GM10248 (cell line): Measurements from ENCODE around the gene PSMG2.
A peak's percentile ranks its signal among the peaks of the same experiment; 100 is the strongest.

Experiments used
- CTCF ChIA-PET: fragments of 300-600 bp; sonication (Branson Sonifier 250); formaldehyde crosslinking; extraction: SDS; loops from one replicate; lab custom pipeline; 2021; ENCODE audit warnings: antibody characterized with exemption; lab: Yijun Ruan, JAX
- POLR2A ChIA-PET: fragments of 350-650 bp; sonication (Branson Sonifier 250); formaldehyde crosslinking; extraction: SDS; loops from one replicate; lab custom pipeline; 2020; ENCODE audit warnings: antibody characterized with exemption; lab: Yijun Ruan, JAX
- DNase-seq: peaks from one replicate; pipeline ENCODE4 v3.0.0; 2012; ENCODE audit errors: extremely low spot score
- CTCF ChIP-seq: IDR thresholded peaks from 2 replicates; pipeline ENCODE4 v1.5.1; 2012; ENCODE audit warnings: mild to moderate bottlenecking, low read depth; ENCODE audit errors: extremely low read depth, missing control alignments, control extremely low read depth

Gene PSMG2

GRCh38 chr18:12692206-12692605 lies 10.6 kb upstream of the PSMG2 start:
- no peak for DNase-seq
- CTCF ChIA-PET, result interaction anchor here (1.5 kb wide), 1 partner anchor 38 kb away, joined by 4 read pairs; no protein-coding TSS in a partner anchor
- no peak for TF ChIP-seq CTCF
- POLR2A ChIA-PET, result no interaction called here

- CTCF ChIA-PET, result interaction anchor here (0.8 to 1.3 kb wide), 3 partner anchors 21 to 303 kb away, joined by 3 read pairs; no protein-coding TSS in a partner anchor
- TF ChIP-seq CTCF, result no peak
- POLR2A ChIA-PET, result no interaction called here
- DNase-seq, result no peak
Observed at GRCh38 chr18:12694032-12694431, 8.8 kb upstream of the PSMG2 start.

GRCh38 chr18:12699747-12700146 lies 3.1 kb upstream of the PSMG2 start:
- DNase-seq, result no peak
- POLR2A ChIA-PET, result no interaction called here

GRCh38 chr18:12701161-12701560 lies 1.7 kb upstream of the PSMG2 start:
- ChIA-PET POLR2A (no interaction called here), CTCF (interaction anchor here (1.1 to 1.5 kb wide), 2 partner anchors 309 to 310 kb away, joined by 4 to 5 read pairs; no protein-coding TSS in a partner anchor)
- no peak for TF ChIP-seq CTCF
- DNase-seq, result no peak

More at GRCh38 chr18:12699747-12700146, 3.1 kb upstream of the PSMG2 start:
- no peak for TF ChIP-seq CTCF
- CTCF ChIA-PET, result no interaction called here

GRCh38 chr18:12703096-12703567 lies 290 bp downstream of the PSMG2 start:
- DNase-seq, result no peak
- TF ChIP-seq CTCF, result peak; percentile 3
- ChIA-PET CTCF (interaction anchor here (1.4 kb wide), 1 partner anchor 10 kb away, joined by 3 read pairs; no protein-coding TSS in a partner anchor), POLR2A (interaction anchor here (1.0 kb wide), 1 partner anchor 16 kb away, joined by 4 read pairs; no protein-coding TSS in a partner anchor)

GRCh38 chr18:12703664-12704063 lies 822 bp downstream of the PSMG2 start:
- POLR2A ChIA-PET, result no interaction called here
- TF ChIP-seq CTCF, result no peak
- no peak for DNase-seq
- CTCF ChIA-PET, result interaction anchor here (1.4 kb wide), 1 partner anchor 9 kb away, joined by 3 read pairs; no protein-coding TSS in a partner anchor
